DND-41 (cell line): Measurements from ENCODE around the gene KRT7.

Experiments used
- EZH2 ChIP-seq: IDR thresholded peaks from 3 replicates; pipeline ENCODE4 v1.6.1; 2012; ENCODE audit warnings: borderline replicate concordance, low read depth, mild to moderate bottlenecking, moderate library complexity, low read length, inconsistent platforms; ENCODE audit not compliant: severe bottlenecking
- TF ChIP-seq, protein P1 (sequence below): IDR thresholded peaks from 2 replicates; pipeline ENCODE4 v1.5.1; 2012; ENCODE audit warnings: borderline replicate concordance, low read length, moderate library complexity, mild to moderate bottlenecking; ENCODE audit not compliant: poor library complexity, severe bottlenecking; ENCODE audit errors: extremely low read depth

GRCh38 chr12:52262286-52262685 is 29.2 kb downstream of the KRT7 start:
- TF ChIP-seq, protein P1, sequence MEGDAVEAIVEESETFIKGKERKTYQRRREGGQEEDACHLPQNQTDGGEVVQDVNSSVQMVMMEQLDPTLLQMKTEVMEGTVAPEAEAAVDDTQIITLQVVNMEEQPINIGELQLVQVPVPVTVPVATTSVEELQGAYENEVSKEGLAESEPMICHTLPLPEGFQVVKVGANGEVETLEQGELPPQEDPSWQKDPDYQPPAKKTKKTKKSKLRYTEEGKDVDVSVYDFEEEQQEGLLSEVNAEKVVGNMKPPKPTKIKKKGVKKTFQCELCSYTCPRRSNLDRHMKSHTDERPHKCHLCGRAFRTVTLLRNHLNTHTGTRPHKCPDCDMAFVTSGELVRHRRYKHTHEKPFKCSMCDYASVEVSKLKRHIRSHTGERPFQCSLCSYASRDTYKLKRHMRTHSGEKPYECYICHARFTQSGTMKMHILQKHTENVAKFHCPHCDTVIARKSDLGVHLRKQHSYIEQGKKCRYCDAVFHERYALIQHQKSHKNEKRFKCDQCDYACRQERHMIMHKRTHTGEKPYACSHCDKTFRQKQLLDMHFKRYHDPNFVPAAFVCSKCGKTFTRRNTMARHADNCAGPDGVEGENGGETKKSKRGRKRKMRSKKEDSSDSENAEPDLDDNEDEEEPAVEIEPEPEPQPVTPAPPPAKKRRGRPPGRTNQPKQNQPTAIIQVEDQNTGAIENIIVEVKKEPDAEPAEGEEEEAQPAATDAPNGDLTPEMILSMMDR, result no peak
- no peak for TF ChIP-seq EZH2
